ENCODE data around the gene SRSF3.

Gene SRSF3

DNA sequence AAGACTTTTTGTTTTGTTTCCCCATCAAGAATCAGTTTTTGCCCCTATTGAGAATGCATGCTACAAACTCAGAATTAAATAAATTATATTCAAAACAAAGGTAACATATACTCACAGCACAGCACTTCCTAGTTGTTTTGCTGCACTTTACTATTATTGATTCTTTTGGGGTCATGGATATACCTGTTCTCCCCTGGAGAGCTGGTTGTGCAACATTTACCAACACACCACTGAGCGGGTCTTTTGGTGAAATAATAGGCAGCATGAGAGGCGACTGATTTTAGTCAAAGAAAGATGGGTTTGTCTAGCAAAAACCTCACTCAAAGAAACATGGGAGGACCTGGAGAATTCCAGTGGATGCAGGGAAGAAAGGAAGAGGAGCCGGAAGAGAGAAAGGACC lies 44.4 kb downstream of the SRSF3 start:
- Histone ChIP-seq H3F3A (ENCODE audit: insufficient read depth) (no peaks in the 10 kb centered on the region), H3K9me3 (ENCODE audit: insufficient read depth, low read length) (no peaks in the 10 kb centered on the region), H4K20me1 (ENCODE audit: low read depth, low read length) (no peaks in the 10 kb centered on the region), H3K27me3 (ENCODE audit: low read length) (no peaks in the 10 kb centered on the region), H3K79me2 (ENCODE audit: insufficient read depth, low read length) (no peaks in the 10 kb centered on the region), H3K36me3 (ENCODE audit: low read length) (no peaks in the 10 kb centered on the region), H2AFZ (ENCODE audit: low read depth, low read length, severe bottlenecking) (no peak overlapping the region), H3K9me2 (replicated peaks; ENCODE audit: insufficient read depth, low read length) (no peaks in the 10 kb centered on the region), H3K4me2 (ENCODE audit: low read depth, low read length, poor library complexity, severe bottlenecking) (no peak overlapping the region), H3K27ac (ENCODE audit: low read depth, low read length) (no peak overlapping the region), H3K4me3 (ENCODE audit: insufficient read depth, low read length, poor library complexity, severe bottlenecking) (no peak overlapping the region), H3K9ac (ENCODE audit: low read length) (no peak overlapping the region)
- TF ChIP-seq EZH2phosphoT487 (conservative IDR thresholded peaks at IDR 0.05; ENCODE audit: low read length), result no peak
- TF ChIP-seq, protein P1, sequence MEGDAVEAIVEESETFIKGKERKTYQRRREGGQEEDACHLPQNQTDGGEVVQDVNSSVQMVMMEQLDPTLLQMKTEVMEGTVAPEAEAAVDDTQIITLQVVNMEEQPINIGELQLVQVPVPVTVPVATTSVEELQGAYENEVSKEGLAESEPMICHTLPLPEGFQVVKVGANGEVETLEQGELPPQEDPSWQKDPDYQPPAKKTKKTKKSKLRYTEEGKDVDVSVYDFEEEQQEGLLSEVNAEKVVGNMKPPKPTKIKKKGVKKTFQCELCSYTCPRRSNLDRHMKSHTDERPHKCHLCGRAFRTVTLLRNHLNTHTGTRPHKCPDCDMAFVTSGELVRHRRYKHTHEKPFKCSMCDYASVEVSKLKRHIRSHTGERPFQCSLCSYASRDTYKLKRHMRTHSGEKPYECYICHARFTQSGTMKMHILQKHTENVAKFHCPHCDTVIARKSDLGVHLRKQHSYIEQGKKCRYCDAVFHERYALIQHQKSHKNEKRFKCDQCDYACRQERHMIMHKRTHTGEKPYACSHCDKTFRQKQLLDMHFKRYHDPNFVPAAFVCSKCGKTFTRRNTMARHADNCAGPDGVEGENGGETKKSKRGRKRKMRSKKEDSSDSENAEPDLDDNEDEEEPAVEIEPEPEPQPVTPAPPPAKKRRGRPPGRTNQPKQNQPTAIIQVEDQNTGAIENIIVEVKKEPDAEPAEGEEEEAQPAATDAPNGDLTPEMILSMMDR (IDR thresholded peaks at IDR 0.05; ENCODE audit: insufficient read depth, low read length, poor library complexity, severe bottlenecking), result no peak

DNA sequence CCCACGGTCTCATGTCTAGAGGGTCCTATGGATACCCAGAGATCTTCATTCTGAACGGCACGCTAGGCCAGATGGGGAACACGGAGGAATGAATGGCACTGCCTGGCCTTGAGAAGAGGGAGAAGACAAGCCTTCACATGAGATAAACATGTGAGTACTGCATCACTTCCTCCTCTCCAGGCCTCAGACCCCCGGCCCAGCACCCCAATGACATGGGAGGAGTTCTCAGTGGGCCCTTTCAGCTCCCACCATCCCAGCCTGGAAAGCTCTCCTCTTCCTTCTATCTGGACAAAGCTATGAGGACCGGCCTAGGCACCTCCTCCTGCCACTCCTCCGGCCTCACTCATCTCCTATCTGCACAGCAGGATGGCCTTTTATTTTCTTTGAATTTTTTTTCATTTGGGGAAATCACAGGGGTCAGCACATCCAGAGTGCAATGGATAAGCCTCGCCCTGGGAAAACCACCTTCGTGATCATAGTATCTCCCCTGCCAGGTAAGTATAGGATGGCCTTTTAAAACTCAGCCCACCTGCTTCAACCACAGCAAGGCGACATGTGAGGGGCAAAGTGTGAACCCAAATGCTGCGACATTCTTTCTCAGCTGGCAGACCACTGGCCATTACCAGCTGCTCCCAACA lies 45.1 kb downstream of the SRSF3 start:
- no peak overlapping the region for H3K4me2 ChIP-seq (ENCODE audit: low read depth, low read length, poor library complexity, severe bottlenecking)
- no peaks in the 10 kb centered on the region for H3K9me3 ChIP-seq (ENCODE audit: insufficient read depth, low read length)
- no peak overlapping the region for H2AFZ ChIP-seq (ENCODE audit: low read depth, low read length, severe bottlenecking)
- no peak for TF ChIP-seq EZH2phosphoT487 (conservative IDR thresholded peaks at IDR 0.05; ENCODE audit: low read length)
- TF ChIP-seq, protein P1 (IDR thresholded peaks at IDR 0.05; ENCODE audit: insufficient read depth, low read length, poor library complexity, severe bottlenecking), result no peak
- no peaks in the 10 kb centered on the region for H3K27me3 ChIP-seq (ENCODE audit: low read length)
- H3K9me2 ChIP-seq (replicated peaks; ENCODE audit: insufficient read depth, low read length), result no peaks in the 10 kb centered on the region
- H3K27ac ChIP-seq (ENCODE audit: low read depth, low read length), result no peak overlapping the region
- no peaks in the 10 kb centered on the region for H3K79me2 ChIP-seq (ENCODE audit: insufficient read depth, low read length)
- no peaks in the 10 kb centered on the region for H3F3A ChIP-seq (ENCODE audit: insufficient read depth)
- no peaks in the 10 kb centered on the region for H3K36me3 ChIP-seq (ENCODE audit: low read length)
- no peak overlapping the region for H3K9ac ChIP-seq (ENCODE audit: low read length)
- no peaks in the 10 kb centered on the region for H4K20me1 ChIP-seq (ENCODE audit: low read depth, low read length)
- no peak overlapping the region for H3K4me3 ChIP-seq (ENCODE audit: insufficient read depth, low read length, poor library complexity, severe bottlenecking)

DNA sequence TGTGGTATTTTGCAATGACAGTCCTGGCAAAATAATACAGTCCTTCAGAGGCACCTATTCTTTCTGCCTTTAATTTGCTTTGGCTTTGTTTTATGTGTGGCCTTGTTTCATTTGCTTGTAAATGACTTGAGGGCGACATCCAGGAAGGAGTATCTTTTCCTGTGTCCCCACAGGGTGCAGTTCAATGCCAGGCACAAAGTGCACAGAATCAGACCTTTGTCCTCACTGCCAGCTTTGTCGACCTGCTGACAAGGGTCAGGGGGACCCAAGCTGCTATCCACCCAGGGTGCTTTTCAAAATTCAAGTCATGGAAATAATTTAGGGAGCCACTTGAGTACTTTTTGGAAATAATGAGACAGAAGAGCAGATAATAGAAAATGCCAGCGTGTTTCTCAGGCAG lies 47.4 kb downstream of the SRSF3 start:
- Histone ChIP-seq H3K4me3 (ENCODE audit: insufficient read depth, low read length, poor library complexity, severe bottlenecking) (no peak overlapping the region), H3K9ac (ENCODE audit: low read length) (no peak overlapping the region), H4K20me1 (ENCODE audit: low read depth, low read length) (no peaks in the 10 kb centered on the region), H3K9me2 (replicated peaks; ENCODE audit: insufficient read depth, low read length) (no peaks in the 10 kb centered on the region), H3K27ac (ENCODE audit: low read depth, low read length) (no peak overlapping the region), H3F3A (ENCODE audit: insufficient read depth) (no peaks in the 10 kb centered on the region), H3K36me3 (ENCODE audit: low read length) (no peaks in the 10 kb centered on the region), H3K4me2 (ENCODE audit: low read depth, low read length, poor library complexity, severe bottlenecking) (no peak overlapping the region), H3K27me3 (ENCODE audit: low read length) (no peaks in the 10 kb centered on the region), H3K79me2 (ENCODE audit: insufficient read depth, low read length) (no peaks in the 10 kb centered on the region), H2AFZ (ENCODE audit: low read depth, low read length, severe bottlenecking) (no peak overlapping the region), H3K9me3 (ENCODE audit: insufficient read depth, low read length) (no peaks in the 10 kb centered on the region)
- no peak for TF ChIP-seq EZH2phosphoT487 (conservative IDR thresholded peaks at IDR 0.05; ENCODE audit: low read length)
- TF ChIP-seq, protein P1 (IDR thresholded peaks at IDR 0.05; ENCODE audit: insufficient read depth, low read length, poor library complexity, severe bottlenecking), result no peak

Data from SU-DHL-6 (cell line).